Omental fat pad (tissue), 4 donors: Measurements from ENCODE around the gene CELF2. TPM values are rescaled to one million over a fixed set of nuclear protein-coding genes. Genes with fewer than 3 reads are reported as not detected.

ENCODE experiments used
- ATAC-seq: fragments of 150-250 bp; one replicate; pipeline ENCODE4 v1.9.1; 2016; ENCODE audit warnings: mild to moderate bottlenecking, moderate library complexity; ENCODE audit not compliant: low FRiP score
- DNase-seq: peaks from one replicate; pipeline ENCODE4 v3.0.0-alpha.2; 2019; ENCODE audit warnings: low spot score
- total RNA-seq, 4 donors: library from RNA; depleted of rRNA; stranded (reverse); fragments of >200 nt; gene quantifications; one replicate each; pipeline ENCODE4 v1.1.0, GENCODE V29; 2016
- TF ChIP-seq, protein P1 (sequence below), 3 donors: fragments of 450-650 bp; IDR thresholded peaks; one replicate each; pipeline ENCODE4 v1.5.1; 2016 to 2017; ENCODE audit warnings: antibody characterized with exemption in 3 of 3, mild to moderate bottlenecking in 3 of 3, moderate library complexity in 2 of 3

The CELF2 gene
- total RNA-seq, 4 donors from 2014 or later, result 81.7 to 116 (median 104) TPM

DNA sequence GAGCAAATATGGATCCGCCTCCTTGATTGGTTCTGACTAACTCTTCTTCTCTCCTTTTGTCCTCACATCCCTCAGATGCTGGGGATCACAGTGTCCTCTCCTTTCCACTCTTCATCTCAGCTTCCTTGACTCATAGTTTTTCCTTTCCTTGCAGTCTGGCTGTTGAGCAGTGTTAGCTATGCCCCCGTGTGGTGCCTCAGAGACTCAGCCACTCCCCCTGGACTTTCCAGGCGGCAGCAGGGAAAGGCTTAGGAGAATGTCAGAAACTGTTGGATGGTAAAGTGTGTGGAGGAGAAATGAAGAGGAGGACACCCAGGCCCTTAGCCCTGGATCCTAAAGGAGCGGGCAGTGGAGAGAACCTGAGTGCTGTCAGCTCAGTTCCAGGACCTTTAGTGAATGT is 267.5 kb downstream of the CELF2 start:
- no peak for ATAC-seq

DNA sequence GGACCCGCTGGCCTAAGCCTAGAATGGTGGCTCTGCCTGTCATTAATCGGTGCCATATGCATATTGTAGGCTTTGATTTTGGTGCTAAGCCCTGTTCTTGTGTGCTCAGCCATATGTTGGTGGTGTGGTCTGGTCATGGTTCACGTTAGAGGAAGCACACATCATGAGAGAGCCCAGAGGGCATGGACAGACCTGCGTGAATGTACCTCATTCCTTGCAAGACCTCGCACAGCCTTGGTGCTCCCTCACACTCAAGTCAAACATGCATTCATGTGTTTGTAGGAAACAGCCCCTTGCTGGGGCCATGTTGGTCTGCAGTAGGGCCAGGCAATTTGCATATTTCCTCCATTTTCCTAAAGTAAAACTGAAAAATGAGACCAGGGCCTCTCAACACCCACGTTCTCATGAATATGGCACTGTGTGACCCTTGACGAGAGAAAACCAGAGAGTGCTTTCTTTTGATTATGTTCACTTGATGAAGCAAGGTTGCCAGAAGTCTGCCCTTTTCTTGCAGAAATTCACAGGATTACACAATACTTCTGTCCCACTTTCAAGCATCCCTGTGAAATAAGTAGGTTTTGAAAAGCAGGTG is 268.7 kb downstream of the CELF2 start:
- DNase-seq (no peak), ATAC-seq (no peak)
- TF ChIP-seq, protein P1, sequence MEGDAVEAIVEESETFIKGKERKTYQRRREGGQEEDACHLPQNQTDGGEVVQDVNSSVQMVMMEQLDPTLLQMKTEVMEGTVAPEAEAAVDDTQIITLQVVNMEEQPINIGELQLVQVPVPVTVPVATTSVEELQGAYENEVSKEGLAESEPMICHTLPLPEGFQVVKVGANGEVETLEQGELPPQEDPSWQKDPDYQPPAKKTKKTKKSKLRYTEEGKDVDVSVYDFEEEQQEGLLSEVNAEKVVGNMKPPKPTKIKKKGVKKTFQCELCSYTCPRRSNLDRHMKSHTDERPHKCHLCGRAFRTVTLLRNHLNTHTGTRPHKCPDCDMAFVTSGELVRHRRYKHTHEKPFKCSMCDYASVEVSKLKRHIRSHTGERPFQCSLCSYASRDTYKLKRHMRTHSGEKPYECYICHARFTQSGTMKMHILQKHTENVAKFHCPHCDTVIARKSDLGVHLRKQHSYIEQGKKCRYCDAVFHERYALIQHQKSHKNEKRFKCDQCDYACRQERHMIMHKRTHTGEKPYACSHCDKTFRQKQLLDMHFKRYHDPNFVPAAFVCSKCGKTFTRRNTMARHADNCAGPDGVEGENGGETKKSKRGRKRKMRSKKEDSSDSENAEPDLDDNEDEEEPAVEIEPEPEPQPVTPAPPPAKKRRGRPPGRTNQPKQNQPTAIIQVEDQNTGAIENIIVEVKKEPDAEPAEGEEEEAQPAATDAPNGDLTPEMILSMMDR (IDR thresholded peaks at IDR 0.05), result no peak

More for the DNA sequence above, 267.5 kb downstream of the CELF2 start:
- TF ChIP-seq, protein P1 (IDR thresholded peaks at IDR 0.05), result no peak
- no peak for DNase-seq

- ATAC-seq (no peak), DNase-seq (no peak)
- TF ChIP-seq, protein P1 (IDR thresholded peaks at IDR 0.05), result no peak
Measured at GRCh38 chr10:11288302-11288701, 270.6 kb downstream of the CELF2 start.

GRCh38 chr10:11290156-11290890 is 272.7 kb downstream of the CELF2 start:
- no peak for ATAC-seq
- no peak for DNase-seq
- TF ChIP-seq, protein P1 (IDR thresholded peaks at IDR 0.05), result no peak

DNA sequence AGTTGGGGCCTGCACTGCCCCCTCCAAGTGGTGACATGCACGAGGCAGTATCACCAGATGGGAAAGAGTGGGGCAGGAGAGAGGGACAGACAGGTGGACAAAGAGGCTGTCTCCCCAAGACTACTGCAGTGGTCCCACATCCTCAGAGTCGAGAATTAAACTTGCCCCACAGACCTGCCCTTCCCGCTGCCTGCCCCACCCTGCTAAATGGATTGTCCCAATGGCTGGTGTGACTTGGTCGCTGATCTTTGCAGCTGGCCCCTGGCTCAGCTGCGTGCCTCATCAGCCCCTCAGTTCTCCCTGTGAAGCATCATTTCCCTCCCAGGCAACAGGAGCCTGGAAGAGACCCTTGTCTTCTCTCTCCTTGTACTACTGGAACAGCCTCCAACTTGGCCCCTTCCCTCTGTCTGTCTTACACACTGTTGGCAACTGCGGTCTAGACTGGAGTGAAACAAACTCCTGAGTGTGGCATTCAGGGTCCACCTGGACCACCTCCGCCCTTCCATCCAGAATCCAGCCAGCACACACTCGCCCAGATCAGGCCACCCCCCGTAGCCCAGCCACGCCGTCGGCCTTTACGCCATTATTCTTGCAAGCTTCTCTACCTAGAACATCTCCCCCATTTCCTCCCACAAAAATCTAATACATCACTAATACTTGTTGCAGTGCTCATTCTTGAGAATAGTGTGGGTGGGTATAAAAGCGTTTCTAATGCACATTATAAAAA is 275.1 kb downstream of the CELF2 start:
- DNase-seq (no peak), ATAC-seq (no peak)
- TF ChIP-seq, protein P1 (IDR thresholded peaks at IDR 0.05), result no peak

GRCh38 chr10:11293332-11293731 is 275.7 kb downstream of the CELF2 start:
- no peak for ATAC-seq
- no peak for DNase-seq
- TF ChIP-seq, protein P1 (IDR thresholded peaks at IDR 0.05), result no peak
